ENCODE data around the gene LCP1.

The LCP1 gene

GRCh38 chr13:46126056-46126455 is 55.9 kb downstream of the LCP1 start:
- no peak for DNase-seq

GRCh38 chr13:46124967-46125933 is 56.7 kb downstream of the LCP1 start:
- DNase-seq: no peak

- no peak for DNase-seq
Observed at GRCh38 chr13:46124531-46124966, 57.4 kb downstream of the LCP1 start.

- DNase-seq: no peak
Observed at GRCh38 chr13:46122304-46122703, 59.7 kb downstream of the LCP1 start.

- no peak for DNase-seq
Observed at GRCh38 chr13:46121597-46122163, 60.3 kb downstream of the LCP1 start.

- DNase-seq: no peak
Observed at GRCh38 chr13:46121033-46121432, 60.9 kb downstream of the LCP1 start.

GRCh38 chr13:46119883-46120614 is 61.9 kb downstream of the LCP1 start:
- no peak for DNase-seq

- no peak for DNase-seq
Observed at GRCh38 chr13:46116653-46117502, 65.1 kb downstream of the LCP1 start.

GRCh38 chr13:46114613-46115012 is 67.4 kb downstream of the LCP1 start:
- no peak for DNase-seq

GRCh38 chr13:46113596-46113995 is 68.4 kb downstream of the LCP1 start:
- DNase-seq: no peak

- DNase-seq: no peak
Observed at GRCh38 chr13:46111151-46111550, 70.8 kb downstream of the LCP1 start.

- DNase-seq: no peak
Observed at GRCh38 chr13:46109451-46109850, 72.5 kb downstream of the LCP1 start.

- no peak for DNase-seq
Observed at GRCh38 chr13:46106839-46107371, 75.1 kb downstream of the LCP1 start.

- DNase-seq: no peak
Observed at GRCh38 chr13:46104868-46105267, 77.1 kb downstream of the LCP1 start, which contains the start of gene CPB2. Gene CPB2, minus strand, starts transcription at chr13:46105033. Its CDS starts 24 bp downstream, at chr13:46105009.

GRCh38 chr13:46103037-46103436 is 78.9 kb downstream of the LCP1 start:
- no peak for DNase-seq

- DNase-seq: no peak
Observed at GRCh38 chr13:46102255-46102605, 79.7 kb downstream of the LCP1 start.

- no peak for DNase-seq
Observed at GRCh38 chr13:46101484-46102254, 80.3 kb downstream of the LCP1 start.

- DNase-seq: no peak
Observed at GRCh38 chr13:46101002-46101401, 81.0 kb downstream of the LCP1 start.

- no peak for DNase-seq
Observed at GRCh38 chr13:46100191-46100815, 81.7 kb downstream of the LCP1 start.

GRCh38 chr13:46097663-46098062 is 84.3 kb downstream of the LCP1 start:
- no peak for DNase-seq

GRCh38 chr13:46097015-46097414 is 85.0 kb downstream of the LCP1 start:
- no peak for DNase-seq

All from right forelimb (tissue), 1 donor.